VCaP (cell line): ENCODE data around the gene IQSEC3.
A peak's percentile ranks its signal among the peaks of the same experiment; 100 is the strongest.

ENCODE experiments used
- H3K27ac ChIP-seq: fragments of 450-650 bp; 2 replicates; pipeline ENCODE4 v1.5.1; 2017
- TF ChIP-seq, protein P1 (sequence below): fragments of 450-650 bp; conservative IDR thresholded peaks from 2 replicates; pipeline ENCODE4 v1.5.1; 2017; ENCODE audit warnings: mild to moderate bottlenecking, moderate library complexity

The IQSEC3 gene

DNA sequence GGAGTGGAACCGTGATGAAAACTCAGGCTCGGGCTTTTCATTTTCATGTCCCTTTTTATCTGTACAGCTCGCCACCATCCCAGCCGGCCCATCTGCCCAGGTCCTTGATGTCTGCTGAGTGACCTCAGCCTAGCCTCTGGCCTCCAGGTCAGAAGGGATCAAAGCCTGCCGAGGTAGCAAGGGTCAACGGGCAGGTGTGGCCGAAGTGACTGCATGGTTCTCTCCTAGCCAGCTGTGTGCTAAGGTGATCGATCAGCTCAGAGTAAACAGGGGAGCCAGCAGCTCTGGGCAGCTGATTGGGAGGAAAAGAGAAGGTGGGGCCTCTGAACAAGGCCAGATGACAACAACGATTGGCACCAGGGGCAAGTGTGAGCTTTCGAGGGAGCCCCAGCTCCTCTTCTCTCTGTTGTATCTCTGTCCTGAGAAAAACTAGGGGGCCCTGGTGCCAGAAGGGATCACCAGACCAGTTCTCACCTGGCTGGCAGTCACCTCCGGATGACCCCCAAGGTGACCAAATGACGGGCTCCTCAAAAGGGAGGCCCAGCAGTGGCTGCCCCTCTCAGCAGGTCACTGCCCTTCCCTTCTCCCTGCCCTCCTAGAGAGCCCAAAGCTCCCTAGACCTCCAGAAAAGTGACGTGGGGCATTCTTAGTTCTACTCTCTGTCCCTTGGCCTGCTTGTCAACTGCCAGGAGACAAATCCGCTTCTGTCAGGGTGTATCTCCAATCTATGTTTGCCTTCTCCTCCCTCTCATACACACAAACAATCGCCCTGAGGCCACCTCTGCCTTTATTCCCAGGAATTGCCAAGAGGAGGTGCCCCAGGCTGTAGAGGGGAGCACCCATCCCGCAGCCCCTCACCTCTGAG, 143.9 kb downstream of the IQSEC3 start:
- TF ChIP-seq, protein P1, sequence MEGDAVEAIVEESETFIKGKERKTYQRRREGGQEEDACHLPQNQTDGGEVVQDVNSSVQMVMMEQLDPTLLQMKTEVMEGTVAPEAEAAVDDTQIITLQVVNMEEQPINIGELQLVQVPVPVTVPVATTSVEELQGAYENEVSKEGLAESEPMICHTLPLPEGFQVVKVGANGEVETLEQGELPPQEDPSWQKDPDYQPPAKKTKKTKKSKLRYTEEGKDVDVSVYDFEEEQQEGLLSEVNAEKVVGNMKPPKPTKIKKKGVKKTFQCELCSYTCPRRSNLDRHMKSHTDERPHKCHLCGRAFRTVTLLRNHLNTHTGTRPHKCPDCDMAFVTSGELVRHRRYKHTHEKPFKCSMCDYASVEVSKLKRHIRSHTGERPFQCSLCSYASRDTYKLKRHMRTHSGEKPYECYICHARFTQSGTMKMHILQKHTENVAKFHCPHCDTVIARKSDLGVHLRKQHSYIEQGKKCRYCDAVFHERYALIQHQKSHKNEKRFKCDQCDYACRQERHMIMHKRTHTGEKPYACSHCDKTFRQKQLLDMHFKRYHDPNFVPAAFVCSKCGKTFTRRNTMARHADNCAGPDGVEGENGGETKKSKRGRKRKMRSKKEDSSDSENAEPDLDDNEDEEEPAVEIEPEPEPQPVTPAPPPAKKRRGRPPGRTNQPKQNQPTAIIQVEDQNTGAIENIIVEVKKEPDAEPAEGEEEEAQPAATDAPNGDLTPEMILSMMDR = no peak
- H3K27ac ChIP-seq = peak overlapping the region; percentile 22; the same call in 1 of the 2 replicates

DNA sequence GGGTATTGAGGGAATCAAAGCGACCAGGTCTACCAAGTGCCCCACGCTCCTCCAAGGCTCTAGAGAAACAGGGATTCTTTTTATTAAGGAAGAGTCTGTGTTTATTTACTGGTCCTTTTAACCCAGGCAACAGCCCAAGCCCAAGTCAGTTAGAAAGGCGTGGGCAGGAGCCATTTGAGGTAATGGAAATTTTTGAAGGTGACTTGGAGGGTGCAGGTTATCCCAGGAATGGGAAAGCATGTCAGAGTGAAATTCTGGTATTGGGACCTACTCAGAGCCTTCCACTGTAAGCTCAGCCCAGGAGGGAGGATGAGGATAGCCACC, 144.5 kb downstream of the IQSEC3 start:
- peak overlapping the region; percentile 22; the same call in 1 of the 2 replicates for H3K27ac ChIP-seq
- TF ChIP-seq, protein P1 = no peak

DNA sequence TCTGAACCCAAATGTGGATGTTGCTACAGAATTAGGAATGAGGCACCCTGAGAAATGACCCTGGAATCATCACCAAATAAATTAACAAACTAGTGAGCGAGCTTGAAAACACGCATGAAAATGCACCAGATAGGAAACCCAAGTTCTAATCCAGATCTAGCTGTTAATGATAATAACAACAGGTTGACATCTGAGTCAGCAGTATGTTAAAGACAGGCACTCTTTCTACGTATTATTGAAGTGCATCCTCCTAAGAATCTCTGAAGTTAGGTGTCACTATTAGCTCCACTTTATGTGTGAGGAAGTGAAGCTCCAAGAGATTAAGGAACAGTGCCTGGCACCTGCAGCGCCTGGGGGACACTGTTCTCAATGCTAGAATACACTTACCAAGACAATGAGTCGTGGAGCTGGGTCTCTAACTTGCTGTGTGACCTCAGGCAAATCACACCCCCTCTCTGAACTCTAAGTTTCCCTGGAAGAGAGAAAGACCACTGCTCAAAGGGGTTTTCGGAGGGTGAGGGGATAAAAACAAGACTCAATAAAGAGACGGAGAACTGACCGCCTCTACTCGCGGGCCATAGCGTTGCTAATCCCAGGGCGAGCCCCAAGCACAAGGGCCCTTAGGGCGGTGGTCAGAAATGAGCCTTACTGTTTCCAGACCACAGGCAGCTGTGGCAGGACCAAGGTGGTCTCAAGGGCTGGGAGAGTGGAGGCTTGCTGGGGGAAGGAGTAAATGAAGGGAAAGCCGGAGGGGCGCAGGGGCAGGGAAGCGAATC, 145.3 kb downstream of the IQSEC3 start:
- no peak overlapping the region for H3K27ac ChIP-seq
- TF ChIP-seq, protein P1 = no peak

DNA sequence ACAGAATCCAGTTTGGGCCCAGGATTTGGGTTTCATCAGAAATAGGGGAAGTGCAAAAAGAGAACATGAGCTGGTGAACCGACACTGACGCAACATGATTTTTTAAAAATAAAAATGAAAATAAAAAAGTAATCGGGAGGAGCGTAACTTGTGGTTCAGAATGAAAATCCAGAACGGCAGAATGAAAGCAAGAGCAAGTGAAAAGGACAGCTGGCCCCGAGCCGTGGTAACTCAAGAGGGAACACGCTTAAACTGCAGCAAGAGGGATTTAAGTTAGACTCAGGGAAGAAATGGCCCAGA, 145.8 kb downstream of the IQSEC3 start:
- TF ChIP-seq, protein P1 = no peak
- H3K27ac ChIP-seq = no peak overlapping the region

DNA sequence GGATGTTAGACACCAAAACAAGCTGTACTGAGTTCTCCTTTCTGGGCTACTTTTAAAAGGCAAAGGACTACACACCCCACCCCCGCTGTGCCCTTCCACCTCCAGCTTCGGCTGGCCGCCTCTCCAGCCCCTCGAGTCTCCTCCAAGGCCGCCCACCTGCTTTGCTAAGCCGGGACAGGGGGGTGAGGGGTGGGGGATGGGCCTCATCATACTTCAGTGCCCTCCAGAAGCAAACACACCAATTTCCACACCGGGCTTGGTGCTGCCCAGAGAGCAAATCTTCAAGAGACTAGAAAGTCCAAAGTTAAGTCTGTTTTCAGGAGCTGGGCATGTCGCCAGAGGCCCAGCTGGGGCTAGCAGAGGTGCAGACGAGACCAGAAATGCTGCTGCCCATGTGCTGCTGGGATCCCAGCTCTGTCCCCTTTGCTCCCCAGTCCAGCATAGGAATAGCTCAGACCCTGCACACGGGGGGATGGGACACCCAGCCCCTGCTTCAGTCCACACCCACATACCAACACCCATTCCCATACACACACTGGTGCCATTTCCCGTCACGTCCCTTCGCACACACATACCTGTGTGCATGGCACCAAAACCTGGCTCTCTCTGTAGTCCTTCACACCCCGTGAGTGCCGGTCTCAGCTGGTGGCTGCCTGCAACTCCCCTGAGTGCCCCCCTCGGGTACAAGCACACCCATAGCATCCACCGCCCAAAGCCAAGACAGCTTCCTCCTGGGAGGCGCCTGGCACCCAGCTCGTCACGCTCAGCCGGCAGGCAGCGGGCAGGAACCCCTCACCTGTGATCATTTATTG, 146.4 kb downstream of the IQSEC3 start:
- H3K27ac ChIP-seq = no peak overlapping the region
- TF ChIP-seq, protein P1 = no peak

DNA sequence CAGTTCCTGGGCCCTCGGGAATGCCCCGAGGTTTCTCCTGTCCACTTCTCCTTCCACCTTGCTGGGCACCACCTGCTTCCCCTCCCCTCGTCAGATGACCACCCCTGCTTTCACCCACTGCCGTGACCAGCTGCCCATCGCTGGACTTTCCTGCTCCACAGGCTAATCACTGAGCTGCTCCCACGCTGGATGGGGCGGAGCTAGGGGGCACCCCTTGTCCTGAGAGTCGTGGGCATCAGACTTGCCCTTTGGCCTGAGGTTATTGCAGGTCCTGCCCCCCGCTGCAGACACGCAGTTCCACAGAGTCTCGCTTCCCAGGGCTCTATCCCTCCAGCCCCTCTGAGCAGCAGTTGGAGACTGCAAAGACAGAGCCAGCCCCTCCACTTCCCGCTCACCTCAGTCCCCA, 147.0 kb downstream of the IQSEC3 start:
- TF ChIP-seq, protein P1 = no peak
- no peak overlapping the region for H3K27ac ChIP-seq
